ENCODE data around the gene WASHC4. TPM values are rescaled to one million over a fixed set of nuclear protein-coding genes. Genes with fewer than 3 reads are reported as not detected.
"Not testable (repeated sequence)": the region's sequence is repeated elsewhere in the genome, so short reads cannot be mapped to it uniquely, and the experiment has no call there.

WASHC4 gene
- total RNA-seq, 4 donors from 2014 or later, result 37.1 to 59.0 (median 38.6) TPM

DNA sequence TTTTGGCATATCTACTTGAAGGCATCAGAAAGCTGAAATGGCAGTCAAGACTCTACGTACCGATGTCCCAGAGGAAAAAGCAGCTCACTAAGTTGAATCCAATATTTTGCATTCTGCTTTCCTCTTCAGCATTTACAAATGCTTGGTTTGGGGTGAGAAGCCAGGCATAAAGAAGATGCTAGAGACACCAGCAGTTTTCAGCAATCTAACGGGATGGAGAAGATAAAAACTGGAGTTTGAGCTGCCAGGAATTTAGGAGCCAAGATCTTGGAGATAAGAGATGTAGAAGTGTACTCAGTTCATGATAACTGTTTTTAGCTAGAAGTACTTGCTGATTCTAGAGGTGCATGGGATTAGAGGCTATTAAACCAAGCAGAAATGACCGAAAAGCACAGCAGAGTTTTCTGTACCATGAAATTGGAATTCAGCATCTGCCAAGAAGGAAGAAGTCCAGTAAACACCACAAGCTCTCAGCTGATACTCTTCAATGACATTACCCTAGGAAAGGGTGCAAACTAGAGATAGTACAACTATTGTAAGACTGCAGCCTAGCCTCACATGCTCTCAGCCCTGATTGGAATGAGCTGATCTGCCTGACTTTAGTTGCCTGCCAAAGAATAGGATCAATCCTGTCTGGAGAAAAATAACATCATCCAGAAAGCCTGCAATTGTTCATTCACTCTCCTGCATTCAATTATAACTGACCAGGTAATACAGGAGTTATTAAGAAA lies 15.9 kb upstream of the WASHC4 start:
- H3K4me3 ChIP-seq, result no peak overlapping the region
- H3K27ac ChIP-seq (replicated peaks in 1 of 4), result no peak overlapping the region
- peaks cover 0 to 13% (median 5%) of the 10 kb centered on the region in 4 donors for H3K9me3 ChIP-seq
- TF ChIP-seq POLR2AphosphoS5 (IDR thresholded peaks at IDR 0.05), result no peak
- no peak for TF ChIP-seq POLR2A (IDR thresholded peaks at IDR 0.05; ENCODE audit: low read depth)
- TF ChIP-seq CTCF (IDR thresholded peaks at IDR 0.05), result no peak
- no peak for TF ChIP-seq EP300 (IDR thresholded peaks at IDR 0.05)
- H3K27me3 ChIP-seq, result peaks cover 0 to 14% (median 0%) of the 10 kb centered on the region in 4 donors
- H3K4me1 ChIP-seq, result no peaks in the 10 kb centered on the region
- DNase-seq (ENCODE audit: extremely low spot score), result no peak
- intact Hi-C loops (cut with DNase I), result no loop called here
- no peaks in the 10 kb centered on the region for H3K36me3 ChIP-seq
- 63% methylated on average over 4 of the region's 4 CpGs for WGBS

GRCh38 chr12:105092336-105092735 lies 15.2 kb upstream of the WASHC4 start:
- Histone ChIP-seq H3K27ac (replicated peaks in 1 of 4) (no peak overlapping the region), H3K36me3 (no peaks in the 10 kb centered on the region), H3K9me3 (peaks cover 0 to 13% (median 5%) of the 10 kb centered on the region in 4 donors), H3K4me1 (no peaks in the 10 kb centered on the region), H3K4me3 (no peak overlapping the region), H3K27me3 (peaks cover 0 to 14% (median 0%) of the 10 kb centered on the region in 4 donors)
- TF ChIP-seq POLR2A (IDR thresholded peaks at IDR 0.05; ENCODE audit: low read depth) (no peak), CTCF (IDR thresholded peaks at IDR 0.05) (no peak), POLR2AphosphoS5 (IDR thresholded peaks at IDR 0.05) (no peak), EP300 (IDR thresholded peaks at IDR 0.05) (no peak)
- DNase-seq (ENCODE audit: extremely low spot score), result no peak
- intact Hi-C loops (cut with DNase I), result no loop called here
- WGBS, result 62% methylated on average over 13 of the region's 13 CpGs

- intact Hi-C loops (cut with DNase I); H3K4me3 ChIP-seq; H3K27ac ChIP-seq (replicated peaks in 1 of 4); H3K36me3 ChIP-seq; H3K4me1 ChIP-seq; DNase-seq (ENCODE audit: extremely low spot score): not testable (repeated sequence)
- peaks cover 0 to 14% (median 0%) of the 10 kb centered on the region in 4 donors for H3K27me3 ChIP-seq
- H3K9me3 ChIP-seq, result peaks cover 0 to 13% (median 5%) of the 10 kb centered on the region in 4 donors
- WGBS, result 94% methylated on average over 5 of the region's 5 CpGs
These were observed 12.2 kb upstream of the WASHC4 start for GRCh38 chr12:105095338-105095737.

- Histone ChIP-seq H3K27me3 (no peaks in the 10 kb centered on the region), H3K4me3 (no peak overlapping the region), H3K27ac (replicated peaks in 1 of 4) (no peak overlapping the region), H3K36me3 (no peaks in the 10 kb centered on the region), H3K4me1 (no peaks in the 10 kb centered on the region), H3K9me3 (peaks cover 0 to 13% (median 5%) of the 10 kb centered on the region in 4 donors)
- TF ChIP-seq EP300 (IDR thresholded peaks at IDR 0.05), result no peak
- no peak for TF ChIP-seq POLR2A (IDR thresholded peaks at IDR 0.05; ENCODE audit: low read depth)
- TF ChIP-seq POLR2AphosphoS5 (IDR thresholded peaks at IDR 0.05), result no peak
- no peak for TF ChIP-seq CTCF (IDR thresholded peaks at IDR 0.05)
- DNase-seq (ENCODE audit: extremely low spot score), result no peak
- 95% methylated on average over 1 of the region's 1 CpG for WGBS
- intact Hi-C loops (cut with DNase I), result no loop called here
These were observed 8.2 kb upstream of the WASHC4 start for GRCh38 chr12:105099356-105099755.

DNA sequence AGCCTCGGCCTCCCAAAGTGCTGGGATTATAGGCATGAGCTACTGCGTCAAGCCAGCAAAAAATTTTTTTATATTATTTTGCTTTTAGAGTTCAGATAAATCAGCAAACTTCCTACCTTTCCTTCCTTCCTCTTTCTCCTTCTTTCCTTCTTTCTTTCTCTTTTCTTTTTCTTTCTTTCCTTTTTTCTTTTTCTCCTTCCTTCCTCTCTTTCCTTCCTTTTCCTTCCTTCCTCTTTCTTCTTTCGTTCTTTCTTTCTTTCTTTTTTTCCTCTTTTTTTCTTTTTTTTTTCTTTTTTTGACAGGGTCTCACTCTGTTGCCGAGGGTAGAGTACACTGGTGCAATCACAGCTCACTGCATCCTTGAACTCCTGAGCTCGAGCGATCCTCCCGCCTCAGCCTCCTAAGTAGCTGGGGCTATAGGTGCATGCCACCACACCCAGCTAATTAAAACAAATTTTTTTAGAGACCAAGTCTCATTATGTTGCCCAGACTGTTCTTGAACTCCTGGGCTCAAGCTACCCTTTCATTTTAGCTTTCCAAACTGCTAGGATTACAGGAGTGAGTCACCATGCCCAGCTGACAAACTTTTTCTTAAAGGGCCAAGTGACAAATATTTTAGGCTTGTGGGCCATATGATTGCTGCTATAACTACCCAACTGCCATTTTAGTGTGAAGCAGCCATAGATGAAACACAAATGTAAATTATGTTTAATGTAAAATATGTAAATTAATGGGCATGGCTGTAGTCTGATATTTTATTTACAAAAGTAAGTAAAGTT lies 7.1 kb upstream of the WASHC4 start:
- no peaks in the 10 kb centered on the region for H3K27me3 ChIP-seq
- H3K36me3 ChIP-seq, result no peaks in the 10 kb centered on the region
- no peak overlapping the region for H3K27ac ChIP-seq (replicated peaks in 1 of 4)
- no peak for TF ChIP-seq POLR2A (IDR thresholded peaks at IDR 0.05; ENCODE audit: low read depth)
- no peak for TF ChIP-seq CTCF (IDR thresholded peaks at IDR 0.05)
- TF ChIP-seq EP300 (IDR thresholded peaks at IDR 0.05), result no peak
- TF ChIP-seq POLR2AphosphoS5 (IDR thresholded peaks at IDR 0.05), result no peak
- WGBS, result 92% methylated on average over 7 of the region's 7 CpGs
- no peak overlapping the region for H3K4me3 ChIP-seq
- intact Hi-C loops (cut with DNase I), result no loop called here
- DNase-seq (ENCODE audit: extremely low spot score), result no peak
- peaks cover 0 to 3% (median 1%) of the 10 kb centered on the region in 4 donors for H3K9me3 ChIP-seq
- no peaks in the 10 kb centered on the region for H3K4me1 ChIP-seq

All from esophagus muscularis mucosa (tissue), 4 donors.